IMR-90 (cell line): Measurements from ENCODE around the gene SELENOO.

Experiments
- BHLHE40 ChIP-seq: fragments of 150-350 bp; IDR thresholded peaks from 2 replicates; pipeline ENCODE4 v1.6.1; 2016; ENCODE audit warnings: mild to moderate bottlenecking, low read depth, low read length
- CTCF ChIP-seq: conservative IDR thresholded peaks from 2 replicates; pipeline ENCODE4 v1.5.1; 2012; ENCODE audit warnings: mild to moderate bottlenecking, low read depth, low read length, improper control_type of control experiment
- ELK1 ChIP-seq: fragments of 150-350 bp; IDR thresholded peaks from 2 replicates; pipeline ENCODE4 v1.6.1; 2016; ENCODE audit warnings: low read depth, mild to moderate bottlenecking, low read length, moderate library complexity, borderline replicate concordance
- MAFK ChIP-seq: IDR thresholded peaks from 2 replicates; pipeline ENCODE4 v1.6.1; 2012; ENCODE audit warnings: low read depth, low read length, improper control_type of control experiment
- POLR2A ChIP-seq: IDR thresholded peaks from 2 replicates; pipeline ENCODE4 v1.6.1; 2012; ENCODE audit warnings: mild to moderate bottlenecking, low read depth, low read length
- RCOR1 ChIP-seq: IDR thresholded peaks from 2 replicates; pipeline ENCODE4 v1.6.1; 2012; ENCODE audit warnings: mild to moderate bottlenecking, low read length, improper control_type of control experiment; ENCODE audit not compliant: insufficient replicate concordance
- USF2 ChIP-seq: fragments of 150-350 bp; IDR thresholded peaks from 2 replicates; pipeline ENCODE4 v1.6.1; 2017; ENCODE audit warnings: mild to moderate bottlenecking, antibody characterized with exemption, low read length, low read depth

- no peak for TF ChIP-seq ELK1
- no peak for TF ChIP-seq POLR2A
- TF ChIP-seq BHLHE40, result no peak
- TF ChIP-seq CTCF, result no peak
- no peak for TF ChIP-seq RCOR1
- no peak for TF ChIP-seq MAFK
- no peak for TF ChIP-seq USF2
Observed at GRCh38 chr22:50262460-50262911, 61.7 kb downstream of the SELENOO start.
